Body of pancreas (tissue), 4 donors: Measurements from ENCODE around the gene VGLL4. TPM values are rescaled to one million over a fixed set of nuclear protein-coding genes. Genes with fewer than 3 reads are reported as not detected.

Source experiments
- ATAC-seq: fragments of 150-250 bp; one replicate; pipeline ENCODE4 v1.9.1; 2016
- DNase-seq, 4 donors: peaks; one replicate each; pipeline ENCODE4 v3.0.0-alpha.2; 2019
- H3K27ac ChIP-seq, 4 donors: fragments of 200-600 bp; sonication (generic); 1 replicate in 3 of 4; 2 replicates in 1 of 4; pipeline versions ENCODE4 v1.5.1 to v1.6.1; 2016 to 2019; ENCODE audit warnings: mild to moderate bottlenecking in 1 of 4, mixed read lengths in 1 of 4, moderate library complexity in 1 of 4
- H3K27me3 ChIP-seq, 2 donors: fragments of 200-600 bp; sonication (generic); one replicate each; pipeline ENCODE4 v1.6.0; 2016; ENCODE audit warnings: mild to moderate bottlenecking in 1 of 2
- H3K36me3 ChIP-seq, 2 donors: fragments of 200-600 bp; sonication (generic); replicated peaks in 1 of 2; 2 replicates each; pipeline ENCODE4 v1.5.1; 2016; ENCODE audit warnings: low read depth in 2 of 2; ENCODE audit not compliant: insufficient read depth in 1 of 2
- H3K4me1 ChIP-seq: fragments of 200-600 bp; sonication (generic); one replicate; pipeline ENCODE4 v1.6.0; 2016
- H3K4me3 ChIP-seq, 2 donors: fragments of 200-600 bp; sonication (generic); 1 replicate in 1 of 2; 2 replicates in 1 of 2; pipeline ENCODE4 v1.5.1; 2016 to 2019
- H3K9me3 ChIP-seq, 3 donors: fragments of 200-600 bp; sonication (generic); 1 replicate in 2 of 3; 2 replicates in 1 of 3; pipeline ENCODE4 v1.5.1; 2016
- POLR2A ChIP-seq, 3 donors: fragments of 450-650 bp; IDR thresholded peaks; one replicate each; pipeline ENCODE4 v1.6.1; 2016; ENCODE audit warnings: antibody characterized with exemption in 3 of 3, mild to moderate bottlenecking in 2 of 3
- WGBS, 2 donors: methylation state at CpG; one replicate each; pipeline ENCODE4 v1.1.5; 2017; 5-methylcytosine and 5-hydroxymethylcytosine counted together
- intact Hi-C: fragments of 100-400 bp; cut with DNase I; formaldehyde crosslinking; loops from one replicate; pipeline ENCODE4 v1.15.1; 2023
- total RNA-seq, 2 donors: library from RNA; depleted of rRNA; stranded (reverse); fragments of >200 nt; gene quantifications; one replicate each; pipeline ENCODE4 v1.1.0, GENCODE V29; 2016
- TF ChIP-seq, protein P1 (sequence below), 7 experiments: fragments of 450-650 bp in 4 of 7; fragments of 200-600 bp in 3 of 7; sonication (generic) in 3 of 7; IDR thresholded peaks; one replicate each; pipeline ENCODE4 v1.5.1; 2016 to 2019; ENCODE audit warnings: antibody characterized with exemption in 7 of 7

VGLL4 gene
- total RNA-seq, 2 donors from 2014 or later: 66.4 to 91.0 TPM

DNA sequence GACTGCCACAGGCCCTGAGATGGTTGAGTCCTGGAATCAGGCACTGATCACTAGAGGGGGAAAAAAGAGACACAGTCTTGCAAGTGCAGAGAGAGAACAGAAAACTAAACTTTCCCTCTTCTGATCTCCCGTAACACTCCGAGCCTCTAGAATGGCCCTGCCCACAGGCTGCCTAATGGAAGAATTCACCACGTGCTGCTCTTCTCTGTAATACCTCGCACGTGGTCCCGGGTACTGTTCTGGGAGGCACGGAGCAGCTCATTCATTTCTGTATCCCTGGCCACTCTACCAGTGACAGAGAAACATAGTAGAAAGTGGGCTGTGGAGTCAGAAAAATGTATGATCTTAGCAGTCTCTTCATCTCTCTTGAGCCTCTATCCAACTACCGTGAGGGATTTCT, 30.4 kb downstream of the VGLL4 start:
- Histone ChIP-seq H3K4me1 (peaks cover 42% of the 10 kb centered on the region), H3K4me3 (no peak overlapping the region), H3K27ac (no peak overlapping the region), H3K27me3 (no peaks in the 10 kb centered on the region), H3K36me3 (no peaks in the 10 kb centered on the region), H3K9me3 (no peaks in the 10 kb centered on the region)
- DNase-seq: no peak
- 85 to 89% methylated on average over 8 of the region's 8 CpGs for WGBS, 2 donors
- peak; percentile 29 for ATAC-seq
- TF ChIP-seq POLR2A (IDR thresholded peaks at IDR 0.05): no peak
- TF ChIP-seq, protein P1, sequence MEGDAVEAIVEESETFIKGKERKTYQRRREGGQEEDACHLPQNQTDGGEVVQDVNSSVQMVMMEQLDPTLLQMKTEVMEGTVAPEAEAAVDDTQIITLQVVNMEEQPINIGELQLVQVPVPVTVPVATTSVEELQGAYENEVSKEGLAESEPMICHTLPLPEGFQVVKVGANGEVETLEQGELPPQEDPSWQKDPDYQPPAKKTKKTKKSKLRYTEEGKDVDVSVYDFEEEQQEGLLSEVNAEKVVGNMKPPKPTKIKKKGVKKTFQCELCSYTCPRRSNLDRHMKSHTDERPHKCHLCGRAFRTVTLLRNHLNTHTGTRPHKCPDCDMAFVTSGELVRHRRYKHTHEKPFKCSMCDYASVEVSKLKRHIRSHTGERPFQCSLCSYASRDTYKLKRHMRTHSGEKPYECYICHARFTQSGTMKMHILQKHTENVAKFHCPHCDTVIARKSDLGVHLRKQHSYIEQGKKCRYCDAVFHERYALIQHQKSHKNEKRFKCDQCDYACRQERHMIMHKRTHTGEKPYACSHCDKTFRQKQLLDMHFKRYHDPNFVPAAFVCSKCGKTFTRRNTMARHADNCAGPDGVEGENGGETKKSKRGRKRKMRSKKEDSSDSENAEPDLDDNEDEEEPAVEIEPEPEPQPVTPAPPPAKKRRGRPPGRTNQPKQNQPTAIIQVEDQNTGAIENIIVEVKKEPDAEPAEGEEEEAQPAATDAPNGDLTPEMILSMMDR (IDR thresholded peaks at IDR 0.05): no peak
- intact Hi-C loops: no loop called here

DNA sequence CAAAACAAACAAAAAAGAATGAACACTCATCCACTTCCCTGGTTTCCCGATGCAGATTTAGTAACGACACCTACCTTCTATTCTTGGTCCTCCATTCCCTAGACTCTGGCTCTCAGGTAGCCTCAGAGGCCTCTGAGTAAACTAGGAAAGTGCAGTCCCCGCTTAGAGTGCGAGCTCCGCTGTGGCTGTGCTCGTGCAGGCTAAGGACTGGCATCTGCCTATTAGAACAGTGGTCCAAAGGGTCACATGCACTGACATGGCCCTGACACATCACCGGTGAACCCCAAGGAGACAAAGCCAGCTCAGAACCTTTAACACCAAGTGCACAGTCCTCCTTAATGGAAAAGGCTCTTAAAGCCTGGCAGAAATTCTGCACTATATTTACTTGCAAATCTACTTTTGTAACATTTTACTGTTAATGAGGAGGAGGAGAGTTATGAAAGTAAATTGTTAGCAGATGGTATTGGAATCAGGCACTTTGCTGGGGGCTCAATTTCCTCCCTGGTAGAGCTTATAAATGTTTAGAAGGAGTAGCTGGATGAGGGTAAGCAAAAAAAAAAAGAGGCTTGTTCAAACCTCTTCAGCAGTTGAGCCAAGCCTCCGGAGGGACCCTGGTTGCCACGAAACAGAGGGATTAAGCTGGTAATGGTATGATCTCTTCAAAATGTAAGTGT, 31.1 kb downstream of the VGLL4 start:
- intact Hi-C loops: no loop called here
- no peak for DNase-seq
- TF ChIP-seq, protein P1 (IDR thresholded peaks at IDR 0.05): no peak
- TF ChIP-seq POLR2A (IDR thresholded peaks at IDR 0.05): no peak
- ATAC-seq: no peak
- Histone ChIP-seq H3K9me3 (no peaks in the 10 kb centered on the region), H3K27ac (no peak overlapping the region), H3K4me1 (peaks cover 47% of the 10 kb centered on the region), H3K36me3 (no peaks in the 10 kb centered on the region), H3K27me3 (no peaks in the 10 kb centered on the region), H3K4me3 (no peak overlapping the region)
- 77 to 88% methylated on average over 9 of the region's 9 CpGs for WGBS, 2 donors

DNA sequence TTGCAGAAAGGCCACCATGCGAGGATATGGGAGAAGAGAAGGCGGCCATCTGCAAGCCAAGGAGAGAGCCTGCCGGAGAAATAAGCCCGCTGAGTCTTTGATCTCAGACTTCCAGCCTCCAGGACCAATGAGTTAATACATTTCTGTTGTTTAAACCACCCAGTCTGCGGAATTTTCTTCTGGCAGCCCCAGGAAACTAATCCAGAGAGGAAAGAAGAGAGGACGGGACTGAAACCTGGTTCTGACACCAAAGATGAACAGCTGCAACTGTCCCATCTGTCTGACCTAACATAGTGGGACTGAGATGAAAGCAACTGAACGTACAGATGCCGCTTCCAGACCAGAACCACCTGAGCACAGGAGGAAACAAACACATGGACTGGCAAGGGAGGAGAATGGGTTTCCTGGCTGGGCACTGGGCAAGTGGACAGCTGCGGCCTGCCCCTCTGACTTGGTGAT, 32.3 kb downstream of the VGLL4 start:
- H3K27me3 ChIP-seq: no peaks in the 10 kb centered on the region
- H3K4me3 ChIP-seq: no peak overlapping the region
- H3K36me3 ChIP-seq: no peaks in the 10 kb centered on the region
- ATAC-seq (no peak), DNase-seq (no peak)
- H3K27ac ChIP-seq: no peak overlapping the region
- intact Hi-C loops: no loop called here
- no peaks in the 10 kb centered on the region for H3K9me3 ChIP-seq
- no peak for TF ChIP-seq POLR2A (IDR thresholded peaks at IDR 0.05)
- TF ChIP-seq, protein P1 (IDR thresholded peaks at IDR 0.05): no peak
- peaks cover 43% of the 10 kb centered on the region for H3K4me1 ChIP-seq
- 87 to 96% methylated on average over 8 to 9 of the region's 9 CpGs for WGBS, 2 donors

DNA sequence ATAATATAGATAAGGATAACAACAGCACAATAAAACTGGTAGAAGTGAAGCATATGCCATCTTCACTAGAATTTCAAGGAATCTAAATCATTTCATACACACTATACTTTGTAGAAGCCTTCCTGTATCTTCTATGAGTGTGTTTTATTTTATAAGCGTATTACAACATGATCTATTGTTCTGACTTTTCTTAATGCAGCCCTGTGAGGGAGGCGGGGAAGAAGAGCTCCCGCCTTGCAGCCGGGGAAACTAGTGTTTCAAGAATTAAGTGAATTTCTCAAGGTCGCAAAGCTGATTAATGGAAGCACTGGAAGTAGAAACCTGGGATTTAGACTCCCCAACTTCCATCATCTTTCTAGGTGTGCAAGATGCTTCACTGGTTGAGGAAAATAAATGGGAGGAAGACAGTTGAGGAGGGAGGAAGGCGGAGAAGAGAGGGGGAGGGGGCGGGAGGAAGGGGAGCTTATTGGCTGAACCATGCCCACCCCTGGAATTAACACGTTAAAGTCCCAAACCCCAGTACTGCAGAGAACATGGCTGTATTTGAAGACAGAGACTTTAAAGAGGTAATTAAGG, 32.9 kb downstream of the VGLL4 start:
- intact Hi-C loops: no loop called here
- Histone ChIP-seq H3K36me3 (no peaks in the 10 kb centered on the region), H3K9me3 (no peaks in the 10 kb centered on the region), H3K27ac (no peak overlapping the region), H3K4me3 (no peak overlapping the region), H3K27me3 (no peaks in the 10 kb centered on the region), H3K4me1 (peaks cover 38% of the 10 kb centered on the region)
- ATAC-seq (no peak), DNase-seq (no peak)
- TF ChIP-seq POLR2A (IDR thresholded peaks at IDR 0.05): no peak
- TF ChIP-seq, protein P1 (IDR thresholded peaks at IDR 0.05): no peak
- WGBS, 2 donors: 64 to 81% methylated on average over 8 of the region's 8 CpGs
